NCI-H526 (cell line): Measurements from ENCODE around the gene LDHAL6B.
A peak's percentile ranks its signal among the peaks of the same experiment; 100 is the strongest.

Experiments
- DNase-seq, 2 experiments: peaks; one replicate each; lab custom pipeline; 2025; lab: John Stamatoyannopoulos, UW

LDHAL6B gene

DNA sequence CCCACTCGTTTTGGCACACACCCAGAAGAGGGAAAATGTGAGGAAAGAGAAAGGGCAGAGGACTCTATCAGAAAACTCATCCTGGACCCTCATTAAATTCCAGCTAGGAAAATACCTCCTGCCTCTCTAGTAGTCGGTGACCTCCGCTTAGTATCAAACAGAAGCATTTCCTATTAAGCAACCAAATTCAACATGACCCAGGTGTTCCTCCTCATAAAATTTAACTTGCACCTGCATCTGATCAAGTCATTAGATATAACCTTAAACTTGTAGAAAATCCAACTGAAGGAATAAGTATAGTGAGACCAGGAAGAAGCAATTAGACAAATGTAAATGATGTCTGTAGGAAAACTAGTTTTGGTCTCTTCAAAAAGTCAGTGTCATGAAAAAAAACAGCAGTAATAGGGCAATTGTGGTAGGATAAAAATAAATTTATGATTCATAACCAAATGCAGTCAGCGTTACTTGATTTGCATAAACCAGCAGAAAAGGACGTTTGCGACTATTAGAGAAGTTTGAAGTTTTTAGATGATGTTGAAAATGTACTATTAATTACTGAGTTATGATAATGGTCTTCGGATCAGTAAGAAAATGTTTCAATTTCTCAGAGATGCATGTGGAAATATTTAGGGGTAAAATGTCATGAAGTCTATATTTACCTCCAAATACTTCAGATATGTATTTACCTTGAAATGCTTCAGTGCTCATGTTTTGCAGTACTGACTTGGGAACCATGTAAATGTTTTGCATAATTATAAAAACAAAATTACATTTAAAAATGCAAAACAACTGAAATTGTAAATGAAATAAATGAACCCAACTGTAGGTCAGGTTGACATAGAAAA is 44.6 kb downstream of the LDHAL6B start:
- peak; percentile 60 to 80 for DNase-seq

DNA sequence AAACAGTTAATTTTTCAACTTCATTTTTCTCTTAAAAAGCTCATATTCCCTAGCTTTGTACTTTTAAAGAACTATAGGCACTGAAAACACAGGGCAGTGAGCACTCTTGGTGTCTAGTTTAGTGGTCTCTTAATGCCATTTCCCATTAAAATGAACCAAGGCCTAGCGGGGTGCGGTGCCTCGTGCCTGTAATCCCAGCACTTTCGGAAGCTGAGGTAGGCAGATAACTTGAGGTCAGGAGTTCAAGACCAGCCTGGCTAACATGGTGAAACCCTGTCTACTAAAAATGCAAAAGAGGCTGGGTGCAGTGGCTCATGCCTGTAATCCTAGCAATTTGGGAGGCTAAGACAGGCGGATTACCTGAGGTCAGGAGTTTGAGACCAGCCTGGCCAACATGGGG is 45.5 kb downstream of the LDHAL6B start:
- peak in 1 of 2 experiments; percentile 5 for DNase-seq

DNA sequence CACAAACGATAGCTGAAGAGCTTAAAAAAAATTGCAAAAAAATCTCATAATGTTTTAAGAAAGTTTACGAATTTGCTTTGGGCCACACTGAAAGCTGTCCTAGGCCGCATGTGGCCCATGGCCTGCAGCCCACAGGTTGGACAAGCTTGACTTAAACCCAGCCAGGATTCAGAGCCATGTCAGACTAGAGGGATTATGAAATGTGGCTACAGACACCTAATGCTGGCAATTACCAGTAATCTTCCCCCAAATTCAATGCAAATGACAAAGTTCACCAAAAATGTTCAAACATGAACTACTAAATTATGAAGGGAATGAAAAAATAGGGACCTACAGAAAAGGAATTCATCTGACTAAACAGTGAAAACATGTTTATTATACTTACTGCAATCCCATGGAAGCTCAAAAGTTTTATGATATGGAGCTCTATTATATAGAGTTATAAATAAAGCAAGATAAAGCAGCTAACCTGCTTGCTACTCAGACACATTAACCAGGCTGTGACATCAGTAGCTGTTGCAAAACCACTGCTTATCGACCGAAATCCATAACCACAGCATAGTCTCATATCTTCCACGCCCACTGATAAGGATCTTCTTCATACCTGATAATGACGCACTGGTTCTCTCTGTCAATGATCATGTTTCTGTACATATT is 49.2 kb downstream of the LDHAL6B start:
- no peak for DNase-seq

GRCh38 chr15:59256482-59256881 is 49.8 kb downstream of the LDHAL6B start:
- no peak for DNase-seq

- DNase-seq: no peak
These were observed 50.5 kb downstream of the LDHAL6B start for GRCh38 chr15:59257140-59257539.
